Mesendoderm (in vitro differentiated cells): Measurements from ENCODE around the gene MSX1.

Experiments
- DNase-seq: peaks from one replicate; pipeline ENCODE4 v3.0.0; 2013
- H2AK5ac ChIP-seq: 2 replicates; pipeline ENCODE4 v1.6.1; 2013; ENCODE audit warnings: low read length, inconsistent platforms
- H2BK120ac ChIP-seq: 2 replicates; pipeline ENCODE4 v1.6.1; 2013; ENCODE audit warnings: low read depth, mild to moderate bottlenecking, low read length, moderate library complexity, mixed read lengths
- H2BK15ac ChIP-seq: replicated peaks from 2 replicates; pipeline ENCODE4 v1.6.1; 2013; ENCODE audit warnings: low read depth, mild to moderate bottlenecking, moderate library complexity
- H2BK5ac ChIP-seq: 2 replicates; pipeline ENCODE4 v1.6.1; 2013; ENCODE audit warnings: low read length, inconsistent platforms
- H3K18ac ChIP-seq: 2 replicates; pipeline ENCODE4 v1.6.1; 2013; ENCODE audit warnings: mild to moderate bottlenecking, low read length, mixed read lengths
- H3K23ac ChIP-seq: one replicate; pipeline ENCODE4 v1.6.1; 2013; ENCODE audit warnings: low read length
- H3K27ac ChIP-seq: 2 replicates; pipeline ENCODE4 v1.5.1; 2013; ENCODE audit warnings: low read depth, mild to moderate bottlenecking, inconsistent platforms, low read length, moderate library complexity
- H3K27me3 ChIP-seq: 2 replicates; pipeline ENCODE4 v1.6.1; 2013; ENCODE audit warnings: low read length, control low read depth, mild to moderate bottlenecking, inconsistent platforms; ENCODE audit not compliant: insufficient read depth, poor library complexity
- H3K36me3 ChIP-seq: 2 replicates; pipeline ENCODE4 v1.6.1; 2013; ENCODE audit warnings: low read length, inconsistent platforms; ENCODE audit not compliant: control insufficient read depth, insufficient read depth
- H3K4ac ChIP-seq: one replicate; pipeline ENCODE4 v1.6.1; 2013; ENCODE audit warnings: low read depth, mild to moderate bottlenecking, low read length, moderate library complexity
- H3K4me1 ChIP-seq: 2 replicates; pipeline ENCODE4 v1.6.1; 2013; ENCODE audit warnings: low read depth, low read length, inconsistent platforms; ENCODE audit not compliant: control insufficient read depth
- H3K4me2 ChIP-seq: 2 replicates; pipeline ENCODE4 v1.6.1; 2013; ENCODE audit warnings: low read length
- H3K4me3 ChIP-seq: 2 replicates; pipeline ENCODE4 v1.5.1; 2013; ENCODE audit warnings: mild to moderate bottlenecking, low read length
- H3K56ac ChIP-seq: one replicate; pipeline ENCODE4 v1.6.1; 2013; ENCODE audit warnings: low read length
- H3K79me1 ChIP-seq: 2 replicates; pipeline ENCODE4 v1.6.1; 2013; ENCODE audit warnings: low read length, inconsistent platforms
- H3K79me2 ChIP-seq: 2 replicates; pipeline ENCODE4 v1.6.1; 2013; ENCODE audit warnings: mild to moderate bottlenecking, low read length; ENCODE audit not compliant: control insufficient read depth, insufficient read depth
- H3K9ac ChIP-seq: 2 replicates; pipeline ENCODE4 v1.6.1; 2013; ENCODE audit warnings: low read length, inconsistent platforms
- H4K5ac ChIP-seq: one replicate; pipeline ENCODE4 v1.6.1; 2013; ENCODE audit warnings: low read length
- H4K8ac ChIP-seq: one replicate; pipeline ENCODE4 v1.6.1; 2013; ENCODE audit warnings: low read depth, mild to moderate bottlenecking, control low read depth, low read length, moderate library complexity
- WGBS: extraction: QIAGEN DNeasy Blood & Tissue Kit; methylation state at CpG from one replicate; pipeline ENCODE4 v1.1.7; 2013; ENCODE audit warnings: low lambda C conversion rate, missing lambda C conversion rate; ENCODE audit not compliant: insufficient coverage; ENCODE audit errors: extremely low coverage; 5-methylcytosine and 5-hydroxymethylcytosine counted together

Gene MSX1

GRCh38 chr4:4876945-4877661 is 17.6 kb downstream of the MSX1 start:
- no CpG with 5 or more reads among the region's 12 CpGs for WGBS
- H2BK120ac ChIP-seq = no peak overlapping the region
- peaks cover 24% of the 10 kb centered on the region for H3K27me3 ChIP-seq
- no peaks in the 10 kb centered on the region for H3K79me1 ChIP-seq
- no peak overlapping the region for H3K27ac ChIP-seq
- H3K4me3 ChIP-seq = no peak overlapping the region
- H2BK15ac ChIP-seq = no peak overlapping the region
- DNase-seq = no peak
- H3K23ac ChIP-seq = no peak overlapping the region
- H3K4me2 ChIP-seq = no peak overlapping the region
- H3K79me2 ChIP-seq = no peaks in the 10 kb centered on the region
- H2BK5ac ChIP-seq = no peak overlapping the region
- H3K56ac ChIP-seq = no peak overlapping the region
- no peak overlapping the region for H4K5ac ChIP-seq
- no peak overlapping the region for H3K18ac ChIP-seq
- no peaks in the 10 kb centered on the region for H3K36me3 ChIP-seq
- H3K4me1 ChIP-seq = no peaks in the 10 kb centered on the region
- no peak overlapping the region for H4K8ac ChIP-seq
- no peak overlapping the region for H3K9ac ChIP-seq
- H3K4ac ChIP-seq = no peak overlapping the region
- H2AK5ac ChIP-seq = no peak overlapping the region

- Histone ChIP-seq H3K23ac (no peak overlapping the region), H3K27me3 (peaks cover 2% of the 10 kb centered on the region), H3K79me1 (no peaks in the 10 kb centered on the region), H3K4me1 (no peaks in the 10 kb centered on the region), H2BK120ac (no peak overlapping the region), H3K79me2 (no peaks in the 10 kb centered on the region), H4K8ac (no peak overlapping the region), H2BK5ac (no peak overlapping the region), H3K4me3 (no peak overlapping the region), H3K18ac (no peak overlapping the region), H3K36me3 (no peaks in the 10 kb centered on the region), H2AK5ac (no peak overlapping the region), H3K4ac (no peak overlapping the region), H3K9ac (no peak overlapping the region), H3K4me2 (no peak overlapping the region), H2BK15ac (no peak overlapping the region), H3K27ac (no peak overlapping the region), H3K56ac (no peak overlapping the region), H4K5ac (no peak overlapping the region)
- no peak for DNase-seq
- no CpG with 5 or more reads among the region's 2 CpGs for WGBS
Measured at GRCh38 chr4:4880492-4880891, 21.0 kb downstream of the MSX1 start.

- no peak overlapping the region for H4K5ac ChIP-seq
Measured at GRCh38 chr4:4881432-4881831, 22.0 kb downstream of the MSX1 start.

GRCh38 chr4:4884611-4885010 is 25.1 kb downstream of the MSX1 start:
- no peak overlapping the region for H3K4me3 ChIP-seq
- no peak overlapping the region for H3K4ac ChIP-seq
- no peak for DNase-seq
- H4K8ac ChIP-seq = no peak overlapping the region
- H2BK15ac ChIP-seq = no peak overlapping the region
- H2BK5ac ChIP-seq = no peak overlapping the region
- no peak overlapping the region for H3K23ac ChIP-seq
- H3K4me2 ChIP-seq = no peak overlapping the region
- H3K4me1 ChIP-seq = no peaks in the 10 kb centered on the region
- H2BK120ac ChIP-seq = no peak overlapping the region
- H3K56ac ChIP-seq = no peak overlapping the region
- no peak overlapping the region for H3K27ac ChIP-seq
- H3K79me2 ChIP-seq = no peaks in the 10 kb centered on the region
- no CpG with 5 or more reads among the region's 4 CpGs for WGBS
- no peaks in the 10 kb centered on the region for H3K36me3 ChIP-seq
- no peaks in the 10 kb centered on the region for H3K27me3 ChIP-seq
- no peak overlapping the region for H3K18ac ChIP-seq
- H4K5ac ChIP-seq = no peak overlapping the region
- H2AK5ac ChIP-seq = no peak overlapping the region
- H3K9ac ChIP-seq = no peak overlapping the region
- H3K79me1 ChIP-seq = no peaks in the 10 kb centered on the region

More at GRCh38 chr4:4881432-4881831, 22.0 kb downstream of the MSX1 start:
- H3K4me2 ChIP-seq = no peak overlapping the region
- no peak overlapping the region for H3K23ac ChIP-seq
- H3K4ac ChIP-seq = no peak overlapping the region
- no peaks in the 10 kb centered on the region for H3K79me1 ChIP-seq
- no peak overlapping the region for H2BK15ac ChIP-seq
- no peak overlapping the region for H3K56ac ChIP-seq
- H3K4me3 ChIP-seq = no peak overlapping the region
- H2BK5ac ChIP-seq = no peak overlapping the region
- no peak overlapping the region for H2BK120ac ChIP-seq
- DNase-seq = no peak
- no peak overlapping the region for H3K18ac ChIP-seq
- H2AK5ac ChIP-seq = no peak overlapping the region
- no peaks in the 10 kb centered on the region for H3K79me2 ChIP-seq
- no CpG with 5 or more reads among the region's 2 CpGs for WGBS
- no peak overlapping the region for H3K27ac ChIP-seq
- no peak overlapping the region for H4K8ac ChIP-seq
- no peaks in the 10 kb centered on the region for H3K4me1 ChIP-seq
- H3K27me3 ChIP-seq = no peaks in the 10 kb centered on the region
- H3K9ac ChIP-seq = no peak overlapping the region
- H3K36me3 ChIP-seq = no peaks in the 10 kb centered on the region

- DNase-seq = no peak
- Histone ChIP-seq H2BK5ac (no peak overlapping the region), H3K27me3 (no peaks in the 10 kb centered on the region), H3K4ac (no peak overlapping the region), H4K5ac (no peak overlapping the region), H4K8ac (no peak overlapping the region), H3K23ac (no peak overlapping the region), H3K18ac (no peak overlapping the region), H3K79me1 (no peaks in the 10 kb centered on the region), H3K36me3 (no peaks in the 10 kb centered on the region), H2AK5ac (no peak overlapping the region), H3K4me1 (no peaks in the 10 kb centered on the region), H2BK15ac (no peak overlapping the region), H3K79me2 (no peaks in the 10 kb centered on the region), H3K4me3 (no peak overlapping the region), H3K56ac (no peak overlapping the region), H3K27ac (no peak overlapping the region), H2BK120ac (no peak overlapping the region), H3K4me2 (no peak overlapping the region), H3K9ac (no peak overlapping the region)
- WGBS = no CpG with 5 or more reads among the region's 5 CpGs
Measured at GRCh38 chr4:4887426-4887825, 28.0 kb downstream of the MSX1 start.

- Histone ChIP-seq H3K56ac (no peak overlapping the region), H4K8ac (no peak overlapping the region), H3K36me3 (no peaks in the 10 kb centered on the region), H3K79me1 (no peaks in the 10 kb centered on the region), H3K9ac (no peak overlapping the region), H2AK5ac (no peak overlapping the region), H3K4me2 (no peak overlapping the region), H3K27ac (no peak overlapping the region), H3K18ac (no peak overlapping the region), H3K27me3 (no peaks in the 10 kb centered on the region), H3K23ac (no peak overlapping the region), H3K79me2 (no peaks in the 10 kb centered on the region), H3K4me1 (no peaks in the 10 kb centered on the region), H3K4ac (no peak overlapping the region), H2BK15ac (no peak overlapping the region), H2BK120ac (no peak overlapping the region), H3K4me3 (no peak overlapping the region), H4K5ac (no peak overlapping the region), H2BK5ac (no peak overlapping the region)
- no peak for DNase-seq
- WGBS = no CpG with 5 or more reads among the region's 5 CpGs
Measured at GRCh38 chr4:4888695-4889094, 29.2 kb downstream of the MSX1 start.
